ENCODE data around the gene DACT3. TPM values are rescaled to one million over a fixed set of nuclear protein-coding genes. Genes with fewer than 3 reads are reported as not detected.

DACT3 gene
- total and polyA plus RNA-seq, 2 donors (not counting 1 experiment from before 2014, with no cell fraction given), result 5.6 to 11.5 TPM

DNA sequence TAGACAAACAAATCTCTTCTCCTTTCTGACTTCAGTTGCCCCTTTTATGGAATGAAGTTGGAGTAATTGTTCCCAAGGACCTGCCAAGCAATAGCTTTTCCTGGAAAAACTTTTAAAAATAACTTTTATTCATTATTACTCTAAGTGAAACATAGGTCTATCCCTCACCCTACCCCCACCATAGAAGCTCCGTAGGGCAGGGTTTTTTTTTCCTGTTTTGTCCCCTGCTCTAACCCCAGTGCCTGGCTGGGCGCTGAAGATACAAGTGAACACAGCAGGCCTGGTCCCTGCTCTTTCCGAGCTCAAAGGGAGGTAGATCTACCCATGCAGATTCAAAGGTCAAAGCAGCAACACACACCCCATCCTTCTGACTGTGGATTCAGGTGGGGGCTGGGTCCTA is 16.3 kb downstream of the DACT3 start:
- Histone ChIP-seq H3K4me2 (ENCODE audit: extremely low read depth, insufficient read depth, low read length) (no peak overlapping the region), H3K36me3 (ENCODE audit: control insufficient read depth, insufficient read depth, low read length) (no peaks in the 10 kb centered on the region), H2AFZ (ENCODE audit: low read length) (no peak overlapping the region), H3K79me2 (ENCODE audit: control insufficient read depth, insufficient read depth, low read length) (no peaks in the 10 kb centered on the region), H3K9ac (ENCODE audit: insufficient read depth, low read length) (no peak overlapping the region), H3K4me3 (replicated peaks in 1 of 4; ENCODE audit: control extremely low read depth in 1 of 4, insufficient read depth in 1 of 4, low read depth in 3 of 4, low read length in 4 of 4) (no peak overlapping the region), H4K20me1 (ENCODE audit: control insufficient read depth, extremely low read depth, insufficient read depth, low read length) (no peaks in the 10 kb centered on the region), H3K27ac (ENCODE audit: insufficient read depth, low read length) (no peak overlapping the region), H3K4me1 (ENCODE audit: control insufficient read depth, extremely low read depth, insufficient read depth, low read length) (peaks cover 3% of the 10 kb centered on the region), H3K27me3 (ENCODE audit: control insufficient read depth, insufficient read depth, low read length) (no peaks in the 10 kb centered on the region), H3K9me3 (ENCODE audit: control insufficient read depth, insufficient read depth, low read depth, low read length) (no peaks in the 10 kb centered on the region)
- TF ChIP-seq, protein P1, sequence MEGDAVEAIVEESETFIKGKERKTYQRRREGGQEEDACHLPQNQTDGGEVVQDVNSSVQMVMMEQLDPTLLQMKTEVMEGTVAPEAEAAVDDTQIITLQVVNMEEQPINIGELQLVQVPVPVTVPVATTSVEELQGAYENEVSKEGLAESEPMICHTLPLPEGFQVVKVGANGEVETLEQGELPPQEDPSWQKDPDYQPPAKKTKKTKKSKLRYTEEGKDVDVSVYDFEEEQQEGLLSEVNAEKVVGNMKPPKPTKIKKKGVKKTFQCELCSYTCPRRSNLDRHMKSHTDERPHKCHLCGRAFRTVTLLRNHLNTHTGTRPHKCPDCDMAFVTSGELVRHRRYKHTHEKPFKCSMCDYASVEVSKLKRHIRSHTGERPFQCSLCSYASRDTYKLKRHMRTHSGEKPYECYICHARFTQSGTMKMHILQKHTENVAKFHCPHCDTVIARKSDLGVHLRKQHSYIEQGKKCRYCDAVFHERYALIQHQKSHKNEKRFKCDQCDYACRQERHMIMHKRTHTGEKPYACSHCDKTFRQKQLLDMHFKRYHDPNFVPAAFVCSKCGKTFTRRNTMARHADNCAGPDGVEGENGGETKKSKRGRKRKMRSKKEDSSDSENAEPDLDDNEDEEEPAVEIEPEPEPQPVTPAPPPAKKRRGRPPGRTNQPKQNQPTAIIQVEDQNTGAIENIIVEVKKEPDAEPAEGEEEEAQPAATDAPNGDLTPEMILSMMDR (conservative IDR thresholded peaks at IDR 0.05 in 1 of 2, IDR thresholded peaks at IDR 0.05 in 1 of 2; ENCODE audit: low read depth in 1 of 2, low read length in 2 of 2), result no peak
- no peak for TF ChIP-seq EZH2 (IDR thresholded peaks at IDR 0.05; ENCODE audit: low read length, missing control alignments)
- DNase-seq (ENCODE audit: low read depth in 2 of 2), result no peak

- no peaks in the 10 kb centered on the region for H4K20me1 ChIP-seq (ENCODE audit: control insufficient read depth, extremely low read depth, insufficient read depth, low read length)
- H3K9ac ChIP-seq (ENCODE audit: insufficient read depth, low read length), result no peak overlapping the region
- H3K9me3 ChIP-seq (ENCODE audit: control insufficient read depth, insufficient read depth, low read depth, low read length), result no peaks in the 10 kb centered on the region
- H3K27ac ChIP-seq (ENCODE audit: insufficient read depth, low read length), result no peak overlapping the region
- no peak overlapping the region for H3K4me3 ChIP-seq (replicated peaks in 1 of 4; ENCODE audit: control extremely low read depth in 1 of 4, insufficient read depth in 1 of 4, low read depth in 3 of 4, low read length in 4 of 4)
- H3K27me3 ChIP-seq (ENCODE audit: control insufficient read depth, insufficient read depth, low read length), result peaks cover 2% of the 10 kb centered on the region
- no peaks in the 10 kb centered on the region for H3K36me3 ChIP-seq (ENCODE audit: control insufficient read depth, insufficient read depth, low read length)
- H3K79me2 ChIP-seq (ENCODE audit: control insufficient read depth, insufficient read depth, low read length), result no peaks in the 10 kb centered on the region
- TF ChIP-seq, protein P1 (conservative IDR thresholded peaks at IDR 0.05 in 1 of 2, IDR thresholded peaks at IDR 0.05 in 1 of 2; ENCODE audit: low read depth in 1 of 2, low read length in 2 of 2), result no peak
- no peak overlapping the region for H2AFZ ChIP-seq (ENCODE audit: low read length)
- H3K4me1 ChIP-seq (ENCODE audit: control insufficient read depth, extremely low read depth, insufficient read depth, low read length), result peaks cover 10% of the 10 kb centered on the region
- H3K4me2 ChIP-seq (ENCODE audit: extremely low read depth, insufficient read depth, low read length), result no peak overlapping the region
- DNase-seq (ENCODE audit: low read depth in 2 of 2), result no peak
Measured at GRCh38 chr19:46640656-46641055, 20.3 kb downstream of the DACT3 start.

DNA sequence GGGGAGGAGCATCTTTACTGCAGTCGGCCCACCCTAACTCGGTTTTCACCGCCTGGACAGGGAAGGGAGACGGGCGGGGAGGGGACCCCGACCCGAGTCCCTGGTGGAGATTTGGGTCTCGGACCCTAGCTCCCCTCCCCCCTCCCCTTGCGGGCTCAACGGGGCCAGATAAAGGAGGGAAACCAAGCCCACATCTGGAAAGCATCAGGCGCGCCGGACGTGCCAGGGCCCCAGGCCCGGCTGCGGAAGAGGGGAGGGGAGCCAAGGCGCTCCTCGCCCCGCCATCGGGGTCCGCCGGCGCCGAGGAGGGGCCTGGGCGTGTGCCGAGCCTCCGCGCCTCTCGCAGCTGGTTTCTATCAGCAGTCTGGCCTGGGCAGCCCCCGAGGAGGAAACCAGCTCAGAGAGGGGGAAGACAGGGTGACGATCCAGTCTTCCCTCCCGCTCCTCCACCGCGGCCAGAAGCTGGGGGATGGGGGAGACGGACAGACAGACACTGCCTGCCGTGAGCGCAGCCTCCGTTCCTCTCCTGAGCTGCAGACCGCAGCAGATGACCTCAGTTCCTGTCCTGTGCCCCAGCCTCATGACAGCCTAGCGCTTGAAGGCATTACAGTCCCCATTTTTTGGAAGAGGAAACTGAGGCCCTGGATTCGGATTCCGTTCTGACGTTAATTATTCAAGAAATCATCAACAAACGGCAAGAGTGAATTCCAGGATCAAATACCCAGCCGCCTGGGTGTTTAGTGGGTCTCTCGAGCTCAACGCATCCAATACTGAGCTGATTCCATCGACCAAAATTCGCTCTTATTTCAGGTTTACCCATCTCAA is 21.4 kb downstream of the DACT3 start:
- Histone ChIP-seq H3K9me3 (ENCODE audit: control insufficient read depth, insufficient read depth, low read depth, low read length) (no peaks in the 10 kb centered on the region), H2AFZ (ENCODE audit: low read length) (peak overlapping the region; percentile 17), H3K79me2 (ENCODE audit: control insufficient read depth, insufficient read depth, low read length) (no peaks in the 10 kb centered on the region), H3K27ac (ENCODE audit: insufficient read depth, low read length) (peak overlapping the region; percentile 36), H3K4me3 (replicated peaks in 1 of 4; ENCODE audit: control extremely low read depth in 1 of 4, insufficient read depth in 1 of 4, low read depth in 3 of 4, low read length in 4 of 4) (peak overlapping the region; percentile 35 to 60 (median 46)), H3K4me2 (ENCODE audit: extremely low read depth, insufficient read depth, low read length) (peak overlapping the region; percentile 75), H3K36me3 (ENCODE audit: control insufficient read depth, insufficient read depth, low read length) (no peaks in the 10 kb centered on the region), H3K4me1 (ENCODE audit: control insufficient read depth, extremely low read depth, insufficient read depth, low read length) (peaks cover 10% of the 10 kb centered on the region), H3K27me3 (ENCODE audit: control insufficient read depth, insufficient read depth, low read length) (peaks cover 2% of the 10 kb centered on the region), H3K9ac (ENCODE audit: insufficient read depth, low read length) (peak overlapping the region; percentile 25), H4K20me1 (ENCODE audit: control insufficient read depth, extremely low read depth, insufficient read depth, low read length) (no peaks in the 10 kb centered on the region)
- peak; percentile 51 to 65 for DNase-seq (ENCODE audit: low read depth in 2 of 2)
- TF ChIP-seq, protein P1 (conservative IDR thresholded peaks at IDR 0.05 in 1 of 2, IDR thresholded peaks at IDR 0.05 in 1 of 2; ENCODE audit: low read depth in 1 of 2, low read length in 2 of 2), result no peak
- TF ChIP-seq EZH2 (IDR thresholded peaks at IDR 0.05; ENCODE audit: low read length, missing control alignments), result no peak
